ENCODE data around the gene FHIT. TPM values are rescaled to one million over a fixed set of nuclear protein-coding genes. Genes with fewer than 3 reads are reported as not detected.
"Not testable (repeated sequence)": the region's sequence is repeated elsewhere in the genome, so short reads cannot be mapped to it uniquely, and the experiment has no call there.

The FHIT gene
- total RNA-seq, 1 donor from 2014 or later: 29.9 TPM

GRCh38 chr3:61053781-61054496 is 197.3 kb downstream of the FHIT start:
- no peaks in the 10 kb centered on the region for H3K36me3 Mint-ChIP-seq (ENCODE audit: low read depth)
- no peaks in the 10 kb centered on the region for H3K4me1 Mint-ChIP-seq (ENCODE audit: low read depth)
- intact Hi-C loops (cut with micrococcal nuclease): no loop called here
- H3K4me3 Mint-ChIP-seq (ENCODE audit: low read depth): no peak overlapping the region
- no peaks in the 10 kb centered on the region for H3K9me3 Mint-ChIP-seq
- H3K27me3 Mint-ChIP-seq (ENCODE audit: low read depth): no peaks in the 10 kb centered on the region
- no peak for DNase-seq (ENCODE audit: low spot score)
- H3K27ac Mint-ChIP-seq: no peak overlapping the region

GRCh38 chr3:61052851-61053250 is 198.4 kb downstream of the FHIT start:
- Mint-ChIP-seq H3K36me3 (ENCODE audit: low read depth) (no peaks in the 10 kb centered on the region), H3K9me3 (no peaks in the 10 kb centered on the region), H3K4me1 (ENCODE audit: low read depth) (no peaks in the 10 kb centered on the region), H3K27ac (no peak overlapping the region), H3K27me3 (ENCODE audit: low read depth) (no peaks in the 10 kb centered on the region), H3K4me3 (ENCODE audit: low read depth) (no peak overlapping the region)
- DNase-seq (ENCODE audit: low spot score): no peak
- intact Hi-C loops (cut with micrococcal nuclease): no loop called here

GRCh38 chr3:61051666-61052065 is 199.6 kb downstream of the FHIT start:
- DNase-seq (ENCODE audit: low spot score): no peak
- no peak overlapping the region for H3K27ac Mint-ChIP-seq
- no peak overlapping the region for H3K4me3 Mint-ChIP-seq (ENCODE audit: low read depth)
- H3K27me3 Mint-ChIP-seq (ENCODE audit: low read depth): no peaks in the 10 kb centered on the region
- no peaks in the 10 kb centered on the region for H3K36me3 Mint-ChIP-seq (ENCODE audit: low read depth)
- H3K9me3 Mint-ChIP-seq: no peaks in the 10 kb centered on the region
- no peaks in the 10 kb centered on the region for H3K4me1 Mint-ChIP-seq (ENCODE audit: low read depth)
- intact Hi-C loops (cut with micrococcal nuclease): no loop called here

- H3K4me3 Mint-ChIP-seq (ENCODE audit: low read depth); H3K27ac Mint-ChIP-seq; H3K36me3 Mint-ChIP-seq (ENCODE audit: low read depth); intact Hi-C loops (cut with micrococcal nuclease); H3K9me3 Mint-ChIP-seq; DNase-seq (ENCODE audit: low spot score); H3K4me1 Mint-ChIP-seq (ENCODE audit: low read depth); H3K27me3 Mint-ChIP-seq (ENCODE audit: low read depth): not testable (repeated sequence)
Measured at GRCh38 chr3:61045169-61045568, 206.1 kb downstream of the FHIT start.

GRCh38 chr3:61043156-61043555 is 208.1 kb downstream of the FHIT start:
- peaks cover 7% of the 10 kb centered on the region for H3K9me3 Mint-ChIP-seq
- no peaks in the 10 kb centered on the region for H3K27me3 Mint-ChIP-seq (ENCODE audit: low read depth)
- H3K27ac Mint-ChIP-seq: no peak overlapping the region
- intact Hi-C loops (cut with micrococcal nuclease): no loop called here
- no peak for DNase-seq (ENCODE audit: low spot score)
- no peak overlapping the region for H3K4me3 Mint-ChIP-seq (ENCODE audit: low read depth)
- no peaks in the 10 kb centered on the region for H3K36me3 Mint-ChIP-seq (ENCODE audit: low read depth)
- H3K4me1 Mint-ChIP-seq (ENCODE audit: low read depth): no peaks in the 10 kb centered on the region

GRCh38 chr3:61040618-61041017 is 210.6 kb downstream of the FHIT start:
- peaks cover 7% of the 10 kb centered on the region for H3K9me3 Mint-ChIP-seq
- H3K4me3 Mint-ChIP-seq (ENCODE audit: low read depth): no peak overlapping the region
- no peak overlapping the region for H3K27ac Mint-ChIP-seq
- DNase-seq (ENCODE audit: low spot score): no peak
- H3K36me3 Mint-ChIP-seq (ENCODE audit: low read depth): no peaks in the 10 kb centered on the region
- no peaks in the 10 kb centered on the region for H3K4me1 Mint-ChIP-seq (ENCODE audit: low read depth)
- intact Hi-C loops (cut with micrococcal nuclease): no loop called here
- H3K27me3 Mint-ChIP-seq (ENCODE audit: low read depth): no peaks in the 10 kb centered on the region

GRCh38 chr3:61035573-61035972 is 215.7 kb downstream of the FHIT start:
- intact Hi-C loops (cut with micrococcal nuclease): no loop called here
- H3K36me3 Mint-ChIP-seq (ENCODE audit: low read depth): no peaks in the 10 kb centered on the region
- no peak for DNase-seq (ENCODE audit: low spot score)
- no peaks in the 10 kb centered on the region for H3K27me3 Mint-ChIP-seq (ENCODE audit: low read depth)
- no peak overlapping the region for H3K27ac Mint-ChIP-seq
- H3K4me1 Mint-ChIP-seq (ENCODE audit: low read depth): no peaks in the 10 kb centered on the region
- H3K9me3 Mint-ChIP-seq: peaks cover 3% of the 10 kb centered on the region
- no peak overlapping the region for H3K4me3 Mint-ChIP-seq (ENCODE audit: low read depth)

- Mint-ChIP-seq H3K27me3 (ENCODE audit: low read depth) (no peaks in the 10 kb centered on the region), H3K4me1 (ENCODE audit: low read depth) (no peaks in the 10 kb centered on the region), H3K27ac (no peak overlapping the region), H3K36me3 (ENCODE audit: low read depth) (no peaks in the 10 kb centered on the region), H3K4me3 (ENCODE audit: low read depth) (no peak overlapping the region), H3K9me3 (no peaks in the 10 kb centered on the region)
- intact Hi-C loops (cut with micrococcal nuclease): no loop called here
- DNase-seq (ENCODE audit: low spot score): no peak
Measured at GRCh38 chr3:61032991-61033390, 218.3 kb downstream of the FHIT start.

GRCh38 chr3:61031503-61031902 is 219.7 kb downstream of the FHIT start:
- DNase-seq (ENCODE audit: low spot score): no peak
- intact Hi-C loops (cut with micrococcal nuclease): no loop called here
- Mint-ChIP-seq H3K36me3 (ENCODE audit: low read depth) (no peaks in the 10 kb centered on the region), H3K27ac (no peak overlapping the region), H3K27me3 (ENCODE audit: low read depth) (no peaks in the 10 kb centered on the region), H3K9me3 (no peaks in the 10 kb centered on the region), H3K4me3 (ENCODE audit: low read depth) (no peak overlapping the region), H3K4me1 (ENCODE audit: low read depth) (no peaks in the 10 kb centered on the region)

GRCh38 chr3:61030469-61031035 is 220.7 kb downstream of the FHIT start:
- Mint-ChIP-seq H3K4me1 (ENCODE audit: low read depth) (no peaks in the 10 kb centered on the region), H3K27me3 (ENCODE audit: low read depth) (no peaks in the 10 kb centered on the region), H3K9me3 (no peaks in the 10 kb centered on the region)

GRCh38 chr3:61029194-61029593 is 222.1 kb downstream of the FHIT start:
- Mint-ChIP-seq H3K36me3 (ENCODE audit: low read depth) (no peaks in the 10 kb centered on the region), H3K4me1 (ENCODE audit: low read depth) (no peaks in the 10 kb centered on the region), H3K4me3 (ENCODE audit: low read depth) (no peak overlapping the region), H3K27me3 (ENCODE audit: low read depth) (no peaks in the 10 kb centered on the region), H3K27ac (no peak overlapping the region), H3K9me3 (no peaks in the 10 kb centered on the region)
- intact Hi-C loops (cut with micrococcal nuclease): no loop called here
- DNase-seq (ENCODE audit: low spot score): no peak

More at GRCh38 chr3:61030469-61031035, 220.7 kb downstream of the FHIT start:
- DNase-seq (ENCODE audit: low spot score): no peak
- Mint-ChIP-seq H3K27ac (no peak overlapping the region), H3K4me3 (ENCODE audit: low read depth) (no peak overlapping the region), H3K36me3 (ENCODE audit: low read depth) (no peaks in the 10 kb centered on the region)
- intact Hi-C loops (cut with micrococcal nuclease): no loop called here

- H3K27ac Mint-ChIP-seq: no peak overlapping the region
- H3K36me3 Mint-ChIP-seq (ENCODE audit: low read depth): no peaks in the 10 kb centered on the region
- no peaks in the 10 kb centered on the region for H3K4me1 Mint-ChIP-seq (ENCODE audit: low read depth)
- intact Hi-C loops (cut with micrococcal nuclease): no loop called here
- no peak for DNase-seq (ENCODE audit: low spot score)
- no peaks in the 10 kb centered on the region for H3K27me3 Mint-ChIP-seq (ENCODE audit: low read depth)
- H3K9me3 Mint-ChIP-seq: peaks cover 25% of the 10 kb centered on the region
- H3K4me3 Mint-ChIP-seq (ENCODE audit: low read depth): no peak overlapping the region
Measured at GRCh38 chr3:61018807-61019206, 232.4 kb downstream of the FHIT start.

- DNase-seq (ENCODE audit: low spot score); H3K36me3 Mint-ChIP-seq (ENCODE audit: low read depth); H3K27me3 Mint-ChIP-seq (ENCODE audit: low read depth); H3K27ac Mint-ChIP-seq; intact Hi-C loops (cut with micrococcal nuclease); H3K4me3 Mint-ChIP-seq (ENCODE audit: low read depth); H3K4me1 Mint-ChIP-seq (ENCODE audit: low read depth): not testable (repeated sequence)
- H3K9me3 Mint-ChIP-seq: peaks cover 16% of the 10 kb centered on the region
Measured at GRCh38 chr3:61017028-61017427, 234.2 kb downstream of the FHIT start.
